Large intestine (tissue), 3 donors: ENCODE data around the gene ACTN1. TPM values are rescaled to one million over a fixed set of nuclear protein-coding genes. Genes with fewer than 3 reads are reported as not detected.

Experiments
- DNase-seq, 2 donors: peaks; one replicate each; pipeline versions ENCODE4 v3.0.0 to v3.0.0-alpha.2; 2013
- H3K27ac ChIP-seq: one replicate; pipeline ENCODE4 v1.5.1; 2013; ENCODE audit warnings: low read length
- H3K27me3 ChIP-seq: 2 replicates; pipeline ENCODE4 v1.6.1; 2013; ENCODE audit warnings: low read length; ENCODE audit not compliant: control insufficient read depth, insufficient read depth
- H3K36me3 ChIP-seq: 2 replicates; pipeline ENCODE4 v1.6.1; 2013; ENCODE audit warnings: low read length; ENCODE audit not compliant: control insufficient read depth, insufficient read depth
- H3K4me1 ChIP-seq: one replicate; pipeline ENCODE4 v1.6.1; 2013; ENCODE audit warnings: low read length; ENCODE audit not compliant: control insufficient read depth, insufficient read depth
- H3K4me3 ChIP-seq: one replicate; pipeline ENCODE4 v1.5.1; 2013; ENCODE audit warnings: low read length
- H3K9me3 ChIP-seq: one replicate; pipeline ENCODE4 v1.6.1; 2013; ENCODE audit warnings: mild to moderate bottlenecking, low read depth, low read length, moderate library complexity; ENCODE audit not compliant: control insufficient read depth
- whole genome bisulfite sequencing: methylation state at CpG from one replicate; pipeline ENCODE4 v1.1.5; 2013; ENCODE audit warnings: low lambda C conversion rate; ENCODE audit not compliant: insufficient coverage; 5-methylcytosine and 5-hydroxymethylcytosine counted together
- polyA plus RNA-seq: library from polyadenylated mRNA; unstranded; fragments of 120-200 nt; gene quantifications from one replicate; pipeline ENCODE4 v1.2.1, GENCODE V29; 2013

Gene ACTN1
- polyA plus RNA-seq, 1 donor: 120 TPM

DNA sequence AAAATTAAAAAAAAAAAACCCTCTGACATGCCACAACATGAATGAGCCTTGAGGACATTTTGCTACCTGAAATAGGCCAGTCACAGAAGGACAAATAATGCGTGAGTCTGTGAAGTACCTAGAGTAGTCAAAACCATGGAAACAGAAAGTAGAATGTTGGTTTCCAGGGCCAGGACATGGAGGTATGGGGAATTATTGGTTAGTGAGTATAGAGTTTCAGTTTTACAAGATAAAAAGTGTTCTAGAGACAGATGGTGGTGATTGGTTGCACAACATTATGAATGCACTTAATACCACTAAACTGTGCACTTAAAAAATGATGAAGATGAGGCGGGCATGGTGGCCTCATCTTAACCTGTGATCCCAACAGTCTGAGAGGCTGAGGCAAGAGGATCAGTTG lies 138.6 kb downstream of the ACTN1 start:
- no peak for DNase-seq
- Histone ChIP-seq H3K27me3 (no peaks in the 10 kb centered on the region), H3K36me3 (no peaks in the 10 kb centered on the region), H3K4me3 (no peak overlapping the region), H3K9me3 (peaks cover 16% of the 10 kb centered on the region), H3K4me1 (peaks cover 3% of the 10 kb centered on the region), H3K27ac (no peak overlapping the region)
- WGBS: no CpG with 5 or more reads among the region's 2 CpGs

DNA sequence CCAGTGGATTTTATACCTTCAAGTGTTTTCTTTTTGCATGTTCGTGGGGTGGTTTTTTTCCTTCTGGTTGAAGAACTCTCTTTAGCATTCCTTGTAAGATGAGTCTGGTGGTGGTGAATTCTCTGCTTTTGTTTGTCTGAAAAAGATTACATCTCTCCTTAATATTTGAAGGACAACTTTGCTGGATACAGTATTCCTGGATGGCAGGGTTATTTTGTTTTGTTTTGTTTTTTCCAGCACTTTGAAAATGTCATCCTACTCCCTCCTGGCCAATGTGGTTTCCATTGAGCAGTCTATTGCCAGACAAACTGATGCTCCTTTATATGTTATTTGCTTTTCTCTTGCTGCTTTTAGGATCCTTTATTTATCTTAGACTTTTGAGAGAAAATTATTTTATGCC lies 143.0 kb downstream of the ACTN1 start:
- Histone ChIP-seq H3K27me3 (no peaks in the 10 kb centered on the region), H3K4me1 (no peaks in the 10 kb centered on the region), H3K9me3 (peaks cover 19% of the 10 kb centered on the region), H3K4me3 (no peak overlapping the region), H3K27ac (no peak overlapping the region), H3K36me3 (no peaks in the 10 kb centered on the region)
- WGBS: 88% methylated on average over 1 of the region's 1 CpG
- DNase-seq: no peak

DNA sequence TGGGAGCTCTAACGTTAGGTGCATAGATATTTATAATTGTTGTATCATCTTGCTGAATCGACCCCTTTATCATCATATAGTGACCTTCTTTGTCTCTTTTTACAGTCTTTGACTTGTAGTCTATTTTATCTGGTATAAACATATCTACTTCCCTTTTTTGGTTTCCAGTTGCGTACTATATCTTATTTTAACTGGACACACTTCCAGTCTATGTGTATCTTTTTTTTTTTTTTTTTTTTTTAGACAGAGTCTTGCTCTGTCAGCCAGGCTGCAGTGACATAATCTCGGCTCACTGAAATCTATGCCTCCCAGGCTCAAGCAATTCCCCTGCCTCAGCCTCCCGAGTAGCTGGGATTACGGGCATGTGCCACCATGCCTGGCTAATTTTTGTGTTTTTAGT lies 144.3 kb downstream of the ACTN1 start:
- 93% methylated on average over 2 of the region's 6 CpGs for WGBS

DNA sequence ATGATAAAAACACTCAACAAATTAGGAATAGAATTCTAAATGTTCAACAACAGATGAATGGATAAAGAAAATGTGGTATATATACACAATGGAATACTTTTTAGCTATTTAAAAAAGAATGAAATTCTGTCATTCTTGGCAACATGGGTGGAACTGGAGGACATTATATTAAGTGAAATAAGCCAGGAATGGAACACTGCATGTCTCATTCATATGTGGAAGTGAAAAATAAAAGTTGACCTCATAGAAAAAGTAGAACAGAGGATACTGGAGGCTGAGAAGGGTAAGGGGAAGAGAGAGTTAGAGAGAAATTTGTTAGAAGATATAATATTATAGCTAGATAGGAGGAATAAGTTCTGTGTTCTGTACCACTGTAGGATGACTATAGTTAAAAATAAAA lies 150.4 kb downstream of the ACTN1 start:
- Histone ChIP-seq H3K9me3 (no peaks in the 10 kb centered on the region), H3K27ac (no peak overlapping the region), H3K36me3 (no peaks in the 10 kb centered on the region), H3K27me3 (no peaks in the 10 kb centered on the region), H3K4me1 (peaks cover 17% of the 10 kb centered on the region), H3K4me3 (no peak overlapping the region)
- no peak for DNase-seq

More for the DNA sequence above, 144.3 kb downstream of the ACTN1 start:
- H3K4me1 ChIP-seq: no peaks in the 10 kb centered on the region
- no peak for DNase-seq
- no peak overlapping the region for H3K27ac ChIP-seq
- peaks cover 19% of the 10 kb centered on the region for H3K9me3 ChIP-seq
- H3K4me3 ChIP-seq: no peak overlapping the region
- no peaks in the 10 kb centered on the region for H3K27me3 ChIP-seq
- H3K36me3 ChIP-seq: no peaks in the 10 kb centered on the region

DNA sequence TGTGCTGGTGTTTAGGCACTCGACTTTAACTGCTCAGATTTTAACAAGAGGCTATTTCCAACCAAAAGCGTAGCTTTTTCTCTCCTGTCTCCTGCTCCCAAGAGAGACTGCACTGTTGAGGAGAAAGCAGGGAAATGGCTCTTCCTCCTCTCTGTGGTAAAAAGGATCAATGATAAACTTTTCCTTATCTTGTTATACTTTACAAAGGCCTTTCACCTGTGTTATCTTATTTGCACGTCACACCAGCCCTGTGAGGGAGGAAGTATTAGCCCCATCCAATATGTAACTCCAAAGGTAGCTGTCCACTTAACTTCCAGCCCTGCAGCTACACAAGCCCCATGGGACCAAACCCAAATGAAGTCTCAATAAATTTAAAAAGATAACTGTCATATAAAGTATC lies 153.4 kb downstream of the ACTN1 start:
- no peaks in the 10 kb centered on the region for H3K9me3 ChIP-seq
- peak overlapping the region; percentile 34 for H3K27ac ChIP-seq
- H3K4me3 ChIP-seq: no peak overlapping the region
- H3K27me3 ChIP-seq: no peaks in the 10 kb centered on the region
- no peaks in the 10 kb centered on the region for H3K36me3 ChIP-seq
- peaks cover 17% of the 10 kb centered on the region for H3K4me1 ChIP-seq
- peak; percentile 60 to 79 for DNase-seq
- WGBS: no CpG with 5 or more reads among the region's 3 CpGs

DNA sequence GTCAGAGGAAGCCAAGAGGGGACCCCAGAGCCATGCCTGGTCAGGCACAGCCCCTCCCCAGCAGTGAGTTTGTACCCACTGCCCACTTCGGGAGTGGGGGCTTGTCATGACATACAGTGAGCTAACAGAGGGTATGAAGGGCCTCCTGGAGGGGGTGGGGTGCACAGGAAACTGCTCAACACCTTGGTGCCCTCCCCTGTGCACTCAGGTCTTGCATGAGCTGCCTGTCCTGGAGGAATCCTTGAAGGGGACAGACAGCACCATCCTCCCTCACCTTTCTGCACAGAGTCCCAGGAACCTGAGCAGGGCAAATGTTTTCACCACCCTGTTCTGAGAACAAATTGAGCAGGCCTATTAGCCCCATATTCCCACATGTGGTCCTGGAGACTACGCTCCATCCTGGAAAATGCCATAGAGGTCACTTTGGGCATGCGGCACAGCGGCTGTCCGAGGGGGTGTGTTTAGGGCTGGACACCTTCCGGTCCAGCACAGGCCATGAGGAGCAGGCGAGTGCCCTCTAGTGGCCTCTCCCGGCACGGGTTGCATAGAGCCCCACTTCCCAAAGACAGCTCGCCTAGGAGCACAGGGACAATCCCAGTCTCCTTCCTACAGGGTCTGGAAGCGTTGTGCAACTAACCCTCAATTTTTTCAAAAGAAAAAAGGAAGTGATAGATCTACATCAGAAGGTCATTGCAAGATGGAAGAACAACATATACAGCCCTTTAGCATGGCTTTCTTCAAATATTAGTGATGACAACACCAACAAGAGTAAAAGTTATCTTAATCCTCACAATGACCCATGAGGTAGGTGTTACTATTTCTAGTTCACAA lies 154.4 kb downstream of the ACTN1 start:
- H3K9me3 ChIP-seq: no peaks in the 10 kb centered on the region
- no peak overlapping the region for H3K4me3 ChIP-seq
- peaks cover 22% of the 10 kb centered on the region for H3K4me1 ChIP-seq
- H3K27ac ChIP-seq: no peak overlapping the region
- WGBS: no CpG with 5 or more reads among the region's 11 CpGs
- peak; percentile 57 to 70 for DNase-seq
- no peaks in the 10 kb centered on the region for H3K36me3 ChIP-seq
- H3K27me3 ChIP-seq: no peaks in the 10 kb centered on the region

DNA sequence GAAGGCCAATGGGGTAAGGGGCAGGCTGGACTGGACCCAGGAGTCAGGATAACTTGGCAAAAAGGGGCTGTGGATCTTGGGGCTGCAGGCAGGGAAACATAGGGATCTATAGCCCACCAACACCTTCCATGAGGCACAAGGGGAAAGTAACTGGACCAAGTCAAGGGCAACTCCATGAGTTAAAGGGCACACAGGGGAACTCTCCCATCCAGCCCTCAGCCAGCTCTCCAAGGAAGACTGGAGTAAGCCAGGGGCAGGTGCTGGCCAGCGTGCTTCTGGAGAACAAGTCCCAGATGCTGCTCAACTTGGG lies 154.9 kb downstream of the ACTN1 start:
- no peak overlapping the region for H3K27ac ChIP-seq
- H3K4me1 ChIP-seq: peaks cover 28% of the 10 kb centered on the region
- no peak for DNase-seq
- no CpG with 5 or more reads among the region's 1 CpG for WGBS
- H3K36me3 ChIP-seq: no peaks in the 10 kb centered on the region
- no peak overlapping the region for H3K4me3 ChIP-seq
- H3K27me3 ChIP-seq: no peaks in the 10 kb centered on the region
- H3K9me3 ChIP-seq: no peaks in the 10 kb centered on the region

Other genes starting within 250 kb of the ACTN1 start
- gene ZFP36L1, start 186.2 kb downstream of the ACTN1 start, polyA plus RNA-seq: 199 TPM
- gene DCAF5, start 173.8 kb upstream of the ACTN1 start, polyA plus RNA-seq: 46.0 TPM
- gene EXD2, start 212.2 kb upstream of the ACTN1 start, polyA plus RNA-seq: 22.9 TPM